GM12875 (cell line): ENCODE data around the gene BDKRB2.

ENCODE experiments used
- H3K4me3 ChIP-seq: one replicate; pipeline ENCODE4 v1.5.1; 2011; ENCODE audit warnings: low read depth, low read length, control low read depth
- CTCF ChIP-seq: IDR thresholded peaks from 2 replicates; pipeline ENCODE4 v1.5.1; 2011; ENCODE audit warnings: low read depth, mild to moderate bottlenecking, control low read depth, inconsistent platforms, low read length, moderate library complexity, borderline replicate concordance; ENCODE audit not compliant: insufficient read depth

BDKRB2 gene

GRCh38 chr14:96275177-96276112, 70.8 kb downstream of the BDKRB2 start:
- peak; percentile 92 for TF ChIP-seq CTCF
- H3K4me3 ChIP-seq = no peak overlapping the region

GRCh38 chr14:96277890-96278289, 73.3 kb downstream of the BDKRB2 start:
- no peak for TF ChIP-seq CTCF
- no peak overlapping the region for H3K4me3 ChIP-seq

- H3K4me3 ChIP-seq = no peak overlapping the region
- TF ChIP-seq CTCF = no peak
These were observed 74.9 kb downstream of the BDKRB2 start for GRCh38 chr14:96279564-96279963.

- TF ChIP-seq CTCF = no peak
- no peak overlapping the region for H3K4me3 ChIP-seq
These were observed 75.5 kb downstream of the BDKRB2 start for GRCh38 chr14:96280104-96280503.

GRCh38 chr14:96281486-96281885, 76.8 kb downstream of the BDKRB2 start:
- TF ChIP-seq CTCF = no peak
- H3K4me3 ChIP-seq = no peak overlapping the region

- no peak for TF ChIP-seq CTCF
- H3K4me3 ChIP-seq = no peak overlapping the region
These were observed 79.4 kb downstream of the BDKRB2 start for GRCh38 chr14:96284008-96284407.

GRCh38 chr14:96284430-96284829, 79.8 kb downstream of the BDKRB2 start:
- TF ChIP-seq CTCF = no peak
- no peak overlapping the region for H3K4me3 ChIP-seq
